GM13976 (cell line): Measurements from ENCODE around the gene ASXL1.
"Not testable (repeated sequence)": the region's sequence is repeated elsewhere in the genome, so short reads cannot be mapped to it uniquely, and the experiment has no call there.

Experiments used
- DNase-seq: peaks from one replicate; pipeline ENCODE4 v3.0.0; 2012; ENCODE audit warnings: low spot score
- in situ Hi-C: fragments of 300-500 bp; cut with MboI; formaldehyde crosslinking; loops from one replicate; pipeline ENCODE4 v1.12.0; 2022; ENCODE audit warnings: low sequenced_read_pairs, mixed read lengths, inconsistent platforms; ENCODE audit not compliant: unreplicated experiment
- TF ChIP-seq, protein P1 (sequence below): IDR thresholded peaks from 2 replicates; pipeline ENCODE4 v1.5.1; 2012; ENCODE audit warnings: borderline replicate concordance, mild to moderate bottlenecking; ENCODE audit not compliant: insufficient read depth; ENCODE audit errors: extremely low read depth, missing control alignments, control extremely low read depth

ASXL1 gene

DNA sequence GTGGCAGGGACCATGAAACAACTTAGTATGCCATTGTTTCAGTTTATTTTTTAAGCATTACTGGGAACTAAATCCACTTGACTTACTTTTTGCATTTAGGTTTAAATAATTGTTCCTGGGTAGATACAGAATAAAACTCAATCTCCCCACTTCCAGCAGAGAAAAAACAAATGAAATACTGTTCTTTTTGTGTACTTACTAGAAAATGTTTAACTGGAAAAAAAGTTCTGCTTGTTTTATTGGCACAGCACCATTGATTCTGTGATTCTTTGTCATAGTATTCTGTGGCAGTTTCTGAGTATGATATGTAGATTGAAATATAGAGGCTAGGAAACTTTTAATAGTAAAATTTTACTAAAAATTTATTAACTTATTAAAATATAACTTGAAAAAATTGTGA, 10.2 kb downstream of the ASXL1 start:
- TF ChIP-seq, protein P1, sequence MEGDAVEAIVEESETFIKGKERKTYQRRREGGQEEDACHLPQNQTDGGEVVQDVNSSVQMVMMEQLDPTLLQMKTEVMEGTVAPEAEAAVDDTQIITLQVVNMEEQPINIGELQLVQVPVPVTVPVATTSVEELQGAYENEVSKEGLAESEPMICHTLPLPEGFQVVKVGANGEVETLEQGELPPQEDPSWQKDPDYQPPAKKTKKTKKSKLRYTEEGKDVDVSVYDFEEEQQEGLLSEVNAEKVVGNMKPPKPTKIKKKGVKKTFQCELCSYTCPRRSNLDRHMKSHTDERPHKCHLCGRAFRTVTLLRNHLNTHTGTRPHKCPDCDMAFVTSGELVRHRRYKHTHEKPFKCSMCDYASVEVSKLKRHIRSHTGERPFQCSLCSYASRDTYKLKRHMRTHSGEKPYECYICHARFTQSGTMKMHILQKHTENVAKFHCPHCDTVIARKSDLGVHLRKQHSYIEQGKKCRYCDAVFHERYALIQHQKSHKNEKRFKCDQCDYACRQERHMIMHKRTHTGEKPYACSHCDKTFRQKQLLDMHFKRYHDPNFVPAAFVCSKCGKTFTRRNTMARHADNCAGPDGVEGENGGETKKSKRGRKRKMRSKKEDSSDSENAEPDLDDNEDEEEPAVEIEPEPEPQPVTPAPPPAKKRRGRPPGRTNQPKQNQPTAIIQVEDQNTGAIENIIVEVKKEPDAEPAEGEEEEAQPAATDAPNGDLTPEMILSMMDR = no peak

DNA sequence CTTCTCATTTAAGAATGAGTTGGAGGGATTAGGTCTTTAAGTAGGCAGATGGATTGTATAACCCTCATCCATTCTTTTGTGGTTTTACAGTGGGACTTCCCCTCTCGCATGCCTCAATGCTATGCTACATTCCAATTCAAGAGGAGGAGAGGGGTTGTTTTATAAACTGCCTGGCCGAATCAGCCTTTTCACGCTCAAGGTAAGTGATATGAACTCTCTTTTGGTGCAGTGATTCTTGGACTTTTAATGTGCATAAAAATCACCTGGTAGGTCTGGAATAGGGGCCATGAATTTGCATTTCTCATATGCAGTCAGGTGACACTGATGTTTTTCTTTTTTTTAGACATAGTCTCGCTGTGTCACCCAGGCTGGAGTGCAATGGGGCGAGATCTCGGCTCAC, 10.8 kb downstream of the ASXL1 start:
- no peak for DNase-seq
- in situ Hi-C loops = no loop called here
- TF ChIP-seq, protein P1 = no peak

More for the DNA sequence above, 10.2 kb downstream of the ASXL1 start:
- no peak for DNase-seq
- in situ Hi-C loops = no loop called here

DNA sequence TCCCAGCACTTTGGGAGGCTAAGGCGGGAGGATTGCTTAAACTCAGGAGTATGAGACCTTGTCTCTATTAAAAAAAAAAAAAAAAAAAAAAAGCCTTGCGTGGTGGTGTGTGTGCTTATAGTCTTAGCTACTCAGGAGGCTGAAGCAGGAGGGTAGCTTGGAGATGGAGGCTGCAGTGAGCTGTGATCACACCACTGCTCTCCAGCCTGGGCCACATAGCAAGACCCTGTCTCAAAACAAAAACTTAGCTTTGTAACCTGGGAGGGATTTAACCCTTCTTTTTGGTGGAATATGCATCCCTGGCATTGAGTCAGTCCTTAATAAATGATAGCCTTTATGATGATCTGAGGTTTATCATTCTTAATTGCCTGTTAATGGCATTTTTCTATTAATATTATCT, 12.8 kb downstream of the ASXL1 start:
- TF ChIP-seq, protein P1 = no peak
- in situ Hi-C loops = no loop called here
- no peak for DNase-seq

DNA sequence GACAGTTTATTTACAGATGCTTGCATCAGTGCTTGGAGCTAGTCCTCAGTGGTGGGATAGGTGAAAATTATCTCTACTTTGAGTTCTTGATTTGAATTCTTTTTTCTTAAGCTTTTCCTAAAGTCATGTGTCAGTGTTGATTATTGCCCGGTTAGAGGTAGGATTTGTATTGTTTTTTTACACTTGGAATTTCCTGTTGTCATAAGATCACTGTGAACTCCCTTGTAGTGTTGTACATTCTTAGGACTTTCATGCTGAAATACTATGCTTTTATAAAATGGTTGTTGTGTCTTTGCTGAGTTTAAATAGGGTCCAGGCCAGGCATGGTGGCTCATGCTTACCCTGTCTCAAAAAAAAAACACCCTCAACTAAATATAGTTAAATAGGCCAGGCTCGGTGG, 20.3 kb downstream of the ASXL1 start:
- TF ChIP-seq, protein P1 = no peak
- in situ Hi-C loops = no loop called here
- DNase-seq = no peak

DNA sequence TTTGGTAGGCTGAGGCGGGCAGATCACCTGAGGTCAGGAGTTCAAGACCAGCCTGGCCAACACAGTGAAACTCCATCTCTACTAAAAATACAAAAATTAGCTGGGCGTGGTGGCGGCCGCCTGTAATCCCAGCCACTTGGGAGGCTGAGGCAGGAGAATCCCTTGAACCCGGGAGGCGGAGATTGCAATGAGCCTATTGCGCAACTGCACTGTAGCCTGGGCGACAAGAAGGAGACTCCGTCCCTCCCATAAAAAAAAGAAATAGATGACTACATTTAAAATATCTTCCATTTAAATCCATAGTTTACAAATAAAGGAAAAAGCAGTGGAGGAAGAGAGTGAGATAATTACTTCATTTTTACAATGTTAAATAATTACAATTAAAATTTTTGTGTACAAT, 21.9 kb downstream of the ASXL1 start:
- DNase-seq, in situ Hi-C loops: not testable (repeated sequence)

DNA sequence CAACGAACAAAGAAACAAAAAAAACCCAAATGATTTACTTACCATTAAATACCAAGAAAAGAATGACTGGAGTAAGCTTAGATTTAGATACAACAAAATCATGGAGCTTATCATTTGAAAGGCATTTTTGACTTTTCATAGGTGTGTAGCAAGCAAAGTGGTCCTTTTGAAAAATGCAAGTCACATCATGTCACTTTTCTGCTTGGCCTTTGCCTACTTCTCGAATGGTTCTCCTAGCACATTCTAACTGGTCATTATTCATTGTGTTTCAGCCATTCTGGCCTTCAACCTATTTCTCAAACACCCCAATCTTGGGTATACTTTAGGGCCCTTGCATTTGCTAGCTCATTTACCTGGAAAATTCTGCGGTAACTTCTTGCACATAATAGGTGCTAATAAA, 22.6 kb downstream of the ASXL1 start:
- in situ Hi-C loops = no loop called here
- TF ChIP-seq, protein P1 = no peak
- DNase-seq = no peak

DNA sequence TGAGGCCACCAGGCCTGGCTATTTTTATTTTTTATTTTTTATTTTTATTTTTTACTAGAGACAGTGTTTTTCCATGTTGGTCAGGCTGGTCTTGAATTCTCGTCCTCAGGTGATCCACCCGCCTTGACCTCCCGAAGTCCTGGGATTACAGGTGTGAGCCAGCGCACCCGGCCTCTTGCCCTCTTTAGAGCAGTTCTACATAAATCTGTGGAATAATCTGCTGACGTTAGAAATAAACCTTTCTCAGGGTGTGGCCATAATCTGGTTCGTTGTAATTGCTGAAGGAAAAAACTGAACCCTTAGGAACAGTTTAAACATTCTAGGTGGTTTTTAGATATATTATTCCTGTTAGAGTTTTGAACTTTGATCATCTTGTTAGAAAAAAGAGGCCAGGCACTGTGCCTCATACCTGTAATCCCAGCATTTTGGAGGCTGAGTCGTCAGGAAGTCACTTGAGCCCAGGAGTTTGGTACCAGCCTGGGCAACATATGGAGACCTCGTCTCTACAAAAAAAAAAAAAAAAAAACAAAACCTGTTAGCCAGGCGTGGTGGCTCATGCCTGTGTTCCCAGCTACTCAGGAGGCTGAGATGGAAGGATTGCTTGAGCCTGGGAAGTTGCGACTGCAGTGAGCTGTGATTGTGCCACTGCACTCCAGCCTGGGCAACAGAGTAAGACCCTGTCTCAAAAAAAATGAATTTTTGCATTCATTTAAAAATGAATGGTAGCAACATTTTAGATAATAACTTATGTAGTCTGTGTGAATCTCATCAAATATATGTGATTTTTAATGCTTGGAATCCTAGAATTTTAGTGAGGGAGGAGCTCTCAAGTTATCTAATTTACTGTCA, 24.2 kb downstream of the ASXL1 start:
- in situ Hi-C loops = no loop called here
- TF ChIP-seq, protein P1 = no peak
- no peak for DNase-seq

DNA sequence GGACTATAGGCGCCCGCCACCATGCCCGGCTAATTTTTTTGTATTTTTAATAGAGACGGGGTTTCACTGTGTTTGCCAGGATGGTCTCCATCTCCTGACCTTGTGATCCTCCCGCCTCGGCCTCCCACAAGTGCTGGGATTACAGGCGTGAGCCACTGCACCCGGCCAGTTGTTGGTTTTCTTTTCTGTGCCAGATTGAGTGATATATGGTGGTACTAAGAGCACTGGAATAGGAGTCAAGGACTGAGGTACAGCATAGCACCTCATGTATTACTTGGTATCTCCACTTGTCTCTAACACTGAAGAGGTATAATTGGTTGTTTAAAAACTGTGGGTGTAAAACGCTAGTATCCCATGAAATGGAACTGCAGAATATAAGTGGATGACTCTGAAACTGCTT, 25.3 kb downstream of the ASXL1 start:
- DNase-seq, in situ Hi-C loops: not testable (repeated sequence)
